Measurements from ENCODE around the gene APMAP. TPM values are rescaled to one million over a fixed set of nuclear protein-coding genes. Genes with fewer than 3 reads are reported as not detected.

APMAP gene
- total and polyA plus RNA-seq, 7 donors: 19.9 to 44.5 (median 25.5) TPM

- ATAC-seq: peak; percentile 37 to 57 (median 45)
- Histone ChIP-seq H3K27ac (peak overlapping the region; percentile 54), H3K9me3 (no peaks in the 10 kb centered on the region), H3K36me3 (ENCODE audit: insufficient read depth in 1 of 2, low read depth in 1 of 2) (peaks cover 0 to 21% of the 10 kb centered on the region in 2 donors), H3K27me3 (ENCODE audit: insufficient read depth in 3 of 3, low read length in 2 of 3) (no peaks in the 10 kb centered on the region), H3K4me3 (no peak overlapping the region), H3K4me1 (peaks cover 49% of the 10 kb centered on the region)
- DNase-seq: peak in 1 of 2 donors; percentile 31
- intact Hi-C loops (cut with DNase I): loop anchor here in 1 of 2 donors (5.0 kb wide), 1 partner anchor 35 kb away; no protein-coding TSS in a partner anchor
- 38 to 51% (median 45%) methylated on average over 29 of the region's 29 CpGs for WGBS, 3 donors
- no peak for TF ChIP-seq CTCF (IDR thresholded peaks at IDR 0.05)
Measured at GRCh38 chr20:25032478-25033264, 40.1 kb upstream of the APMAP start.

DNA sequence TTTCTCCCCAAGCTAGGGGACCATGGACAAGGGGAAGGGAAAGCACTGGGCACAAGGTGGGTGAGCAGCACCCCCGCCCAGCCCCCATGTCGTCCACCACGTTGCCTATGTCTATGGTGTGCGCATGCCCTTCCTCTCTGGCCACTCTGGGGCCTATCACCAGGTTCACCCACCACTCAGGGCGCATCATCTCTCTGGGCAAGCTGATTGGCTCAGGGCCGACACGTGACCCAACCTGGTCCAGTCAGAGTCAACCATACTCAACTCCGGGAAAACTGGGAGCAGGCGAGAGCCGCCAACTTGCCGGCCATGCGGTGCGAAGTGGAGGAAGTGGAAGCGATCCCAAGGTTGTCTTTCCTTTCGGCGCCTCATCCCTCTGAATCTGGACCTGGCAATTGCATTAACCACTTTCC is 39.5 kb upstream of the APMAP start:
- intact Hi-C loops (cut with DNase I): loop anchor here in 1 of 2 donors (5.0 kb wide), 1 partner anchor 35 kb away; no protein-coding TSS in a partner anchor
- peaks cover 0 to 21% of the 10 kb centered on the region in 2 donors for H3K36me3 ChIP-seq (ENCODE audit: insufficient read depth in 1 of 2, low read depth in 1 of 2)
- peak; percentile 12 to 22 (median 18) for ATAC-seq
- DNase-seq: peak in 1 of 2 donors; percentile 8
- no peaks in the 10 kb centered on the region for H3K27me3 ChIP-seq (ENCODE audit: insufficient read depth in 3 of 3, low read length in 2 of 3)
- peaks cover 43% of the 10 kb centered on the region for H3K4me1 ChIP-seq
- WGBS, 3 donors: 90 to 94% (median 90%) methylated on average over 16 of the region's 16 CpGs
- H3K9me3 ChIP-seq: no peaks in the 10 kb centered on the region
- peak overlapping the region; percentile 54 for H3K27ac ChIP-seq
- H3K4me3 ChIP-seq: no peak overlapping the region
- TF ChIP-seq CTCF (IDR thresholded peaks at IDR 0.05): no peak

DNA sequence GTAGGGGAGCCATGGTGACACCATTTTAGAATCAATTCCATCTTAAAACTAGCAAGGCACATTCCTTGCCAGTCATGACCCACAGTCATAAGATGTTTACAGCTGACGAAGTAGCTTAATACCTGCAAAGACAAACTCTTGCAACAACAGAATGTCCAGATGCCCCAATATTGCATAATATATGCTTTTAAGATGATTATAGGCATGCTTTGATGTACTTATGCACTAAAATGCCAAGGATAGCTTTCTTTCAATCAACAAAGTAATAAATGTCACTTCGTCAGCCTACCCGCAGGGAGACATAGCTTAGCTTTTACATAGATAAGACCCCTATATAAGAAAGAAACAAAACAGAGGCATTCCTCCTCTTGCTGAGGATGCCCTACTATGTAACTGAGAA is 38.7 kb upstream of the APMAP start:
- H3K9me3 ChIP-seq: no peaks in the 10 kb centered on the region
- H3K4me1 ChIP-seq: peaks cover 44% of the 10 kb centered on the region
- TF ChIP-seq CTCF (IDR thresholded peaks at IDR 0.05): no peak
- H3K4me3 ChIP-seq: no peak overlapping the region
- H3K27me3 ChIP-seq (ENCODE audit: insufficient read depth in 3 of 3, low read length in 2 of 3): no peaks in the 10 kb centered on the region
- ATAC-seq (no peak), DNase-seq (no peak)
- H3K36me3 ChIP-seq (ENCODE audit: insufficient read depth in 1 of 2, low read depth in 1 of 2): peaks cover 0 to 21% of the 10 kb centered on the region in 2 donors
- intact Hi-C loops (cut with DNase I): loop anchor here in 1 of 2 donors (5.0 kb wide), 1 partner anchor 34 kb away; no protein-coding TSS in a partner anchor
- H3K27ac ChIP-seq: no peak overlapping the region
- WGBS, 3 donors: 64 to 93% (median 80%) methylated on average over 3 of the region's 3 CpGs

GRCh38 chr20:25030649-25031207 is 38.2 kb upstream of the APMAP start:
- intact Hi-C loops (cut with DNase I): loop anchor here in 1 of 2 donors (5.0 kb wide), 1 partner anchor 33 kb away; no protein-coding TSS in a partner anchor
- ATAC-seq (peak in 1 of 4 donors; percentile 28), DNase-seq (peak in 1 of 2 donors; percentile 10)
- peaks cover 0 to 21% of the 10 kb centered on the region in 2 donors for H3K36me3 ChIP-seq (ENCODE audit: insufficient read depth in 1 of 2, low read depth in 1 of 2)
- no peak overlapping the region for H3K27ac ChIP-seq
- no peak overlapping the region for H3K4me3 ChIP-seq
- 79 to 81% (median 80%) methylated on average over 8 of the region's 8 CpGs for whole genome bisulfite sequencing, 3 donors
- no peaks in the 10 kb centered on the region for H3K27me3 ChIP-seq (ENCODE audit: insufficient read depth in 3 of 3, low read length in 2 of 3)
- H3K9me3 ChIP-seq: no peaks in the 10 kb centered on the region
- peaks cover 48% of the 10 kb centered on the region for H3K4me1 ChIP-seq
- no peak for TF ChIP-seq CTCF (IDR thresholded peaks at IDR 0.05)
